Adrenal gland (tissue), 5 donors: Measurements from ENCODE around the gene CNTNAP2.

Experiments
- CTCF ChIP-seq, 6 experiments: fragments of 450-650 bp in 4 of 6; fragments of 200-600 bp in 2 of 6; sonication (generic) in 1 of 6; IDR thresholded peaks; 1 replicate in 5 of 6; 2 replicates in 1 of 6; pipeline versions ENCODE4 v1.5.1 to v1.8.0; 2016 to 2021; ENCODE audit warnings: antibody characterized with exemption in 6 of 6, mild to moderate bottlenecking in 2 of 6, moderate library complexity in 1 of 6
- POLR2A ChIP-seq, 2 donors: fragments of 450-650 bp; IDR thresholded peaks; one replicate each; pipeline ENCODE4 v1.6.1; 2017; ENCODE audit warnings: antibody characterized with exemption in 2 of 2, mild to moderate bottlenecking in 2 of 2, moderate library complexity in 1 of 2
- donor health status: DM: no; HTN: no; CAD: no.

GRCh38 chr7:146136357-146136875, 19.8 kb downstream of the CNTNAP2 start:
- TF ChIP-seq CTCF (IDR thresholded peaks at IDR 0.05) (no peak), POLR2A (IDR thresholded peaks at IDR 0.05) (no peak)
